ENCODE measurements around the gene TMEM242.

GRCh38 chr6:157271911-157272310 is 51.4 kb downstream of the TMEM242 start:
- TF ChIP-seq CTCF (IDR thresholded peaks at IDR 0.05) = no peak
- TF ChIP-seq POLR2A (IDR thresholded peaks at IDR 0.05) = no peak
- no peak for TF ChIP-seq EP300 (IDR thresholded peaks at IDR 0.05)

Measured in ovary (tissue), 3 donors.